Brain pericyte (primary cell): ENCODE data around the gene BICD2.

Experiments used
- DNase-seq: peaks from one replicate; pipeline ENCODE4 v3.0.0-alpha.2; 2012; ENCODE audit warnings: low read depth, low spot score

The BICD2 gene

DNA sequence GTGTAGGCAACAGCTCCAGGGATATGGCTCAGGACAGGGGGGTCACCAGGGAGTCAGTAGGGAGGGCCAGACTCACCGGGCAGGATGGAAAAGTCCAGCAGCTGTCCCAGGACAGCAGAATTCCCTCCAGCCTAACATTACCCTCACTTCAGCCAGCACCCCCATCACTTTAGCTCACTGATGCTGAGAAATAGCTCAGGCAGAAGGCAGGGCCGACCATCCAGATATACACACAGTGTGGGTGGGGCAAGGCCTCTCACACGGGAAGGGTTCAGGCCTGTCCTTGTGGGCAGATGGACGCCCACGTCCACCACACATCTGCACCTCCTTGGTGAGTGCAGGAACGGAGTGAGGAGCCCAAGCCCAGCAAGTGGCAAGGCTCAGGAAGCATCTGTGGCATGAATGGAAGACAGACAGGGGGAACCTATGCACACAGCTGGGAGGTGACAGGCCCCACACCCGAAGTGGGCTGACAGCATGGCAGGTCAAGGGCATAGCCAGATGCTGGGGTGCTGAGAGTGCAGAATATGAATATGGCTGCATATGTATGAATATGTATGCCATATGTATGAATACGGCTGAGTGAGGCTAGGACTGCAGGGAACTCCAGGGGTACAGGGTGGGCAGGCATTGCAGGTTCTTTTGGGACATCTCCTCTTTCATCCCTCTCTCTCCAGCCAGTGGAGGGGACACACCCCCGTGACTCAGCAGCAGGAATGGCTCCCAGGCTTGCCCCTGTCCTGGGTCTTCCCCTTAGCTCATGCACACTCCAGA is 17.0 kb downstream of the BICD2 start:
- DNase-seq = no peak

GRCh38 chr9:92746567-92747458 is 17.8 kb downstream of the BICD2 start:
- DNase-seq = no peak

DNA sequence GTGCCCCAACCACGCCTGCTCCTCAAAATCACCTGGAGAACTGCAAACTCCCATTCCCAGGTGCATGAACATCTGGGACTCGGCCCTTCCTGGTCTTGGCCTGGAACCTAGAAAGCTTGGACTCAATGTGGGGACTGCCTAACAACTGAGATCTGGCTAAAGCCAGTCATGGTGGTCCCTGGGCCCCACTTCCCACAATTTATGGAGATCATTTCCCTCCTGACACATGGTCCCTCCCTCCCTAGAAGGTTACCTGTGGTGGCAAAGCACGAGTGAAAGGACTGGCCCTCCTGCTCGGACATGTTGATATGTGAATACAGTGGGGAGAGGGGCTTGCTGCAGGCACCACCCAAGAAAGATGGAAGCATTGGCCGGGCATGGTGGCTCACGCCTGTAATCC is 18.8 kb downstream of the BICD2 start:
- DNase-seq = no peak

DNA sequence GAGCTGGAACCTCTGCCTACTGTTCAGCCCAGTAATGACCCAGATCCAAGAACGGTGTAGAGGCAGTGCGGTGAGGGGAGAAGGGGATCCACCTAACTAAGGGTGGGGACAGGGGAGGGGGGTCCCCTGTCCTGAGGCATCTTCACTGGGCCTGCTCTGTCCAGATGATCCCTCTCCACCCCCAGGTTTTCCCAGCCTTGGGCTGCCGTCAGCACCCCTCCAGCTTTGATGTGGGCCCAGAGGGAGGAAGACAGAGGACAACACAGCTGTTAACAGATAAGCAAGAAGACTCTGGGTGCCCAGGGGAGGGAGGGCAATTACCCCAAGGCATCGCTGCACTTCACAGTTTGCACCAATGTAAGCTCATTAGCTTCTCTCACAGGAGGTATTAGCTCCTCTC is 19.3 kb downstream of the BICD2 start:
- DNase-seq = no peak

- no peak for DNase-seq
These were observed 23.7 kb downstream of the BICD2 start for GRCh38 chr9:92740969-92741368.

GRCh38 chr9:92740446-92740961 is 24.1 kb downstream of the BICD2 start:
- DNase-seq = no peak

DNA sequence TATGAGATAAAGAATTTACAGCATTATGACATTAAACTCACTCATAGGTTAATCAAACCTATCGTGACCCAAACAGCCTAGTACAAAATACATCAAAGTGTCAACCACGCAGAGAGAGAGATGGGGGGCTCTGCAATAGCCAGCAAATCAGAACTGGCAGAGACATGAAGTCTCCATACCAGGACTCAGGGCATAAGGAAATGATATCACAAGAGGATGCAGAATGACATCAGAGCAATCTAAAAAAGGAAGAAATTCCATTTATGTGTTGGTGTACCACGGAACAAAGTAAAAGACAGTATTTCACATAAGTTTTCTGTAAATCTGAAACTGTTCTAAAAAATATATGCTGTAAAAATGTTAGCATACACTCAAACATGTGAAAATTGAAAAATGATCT is 24.6 kb downstream of the BICD2 start:
- DNase-seq = no peak

DNA sequence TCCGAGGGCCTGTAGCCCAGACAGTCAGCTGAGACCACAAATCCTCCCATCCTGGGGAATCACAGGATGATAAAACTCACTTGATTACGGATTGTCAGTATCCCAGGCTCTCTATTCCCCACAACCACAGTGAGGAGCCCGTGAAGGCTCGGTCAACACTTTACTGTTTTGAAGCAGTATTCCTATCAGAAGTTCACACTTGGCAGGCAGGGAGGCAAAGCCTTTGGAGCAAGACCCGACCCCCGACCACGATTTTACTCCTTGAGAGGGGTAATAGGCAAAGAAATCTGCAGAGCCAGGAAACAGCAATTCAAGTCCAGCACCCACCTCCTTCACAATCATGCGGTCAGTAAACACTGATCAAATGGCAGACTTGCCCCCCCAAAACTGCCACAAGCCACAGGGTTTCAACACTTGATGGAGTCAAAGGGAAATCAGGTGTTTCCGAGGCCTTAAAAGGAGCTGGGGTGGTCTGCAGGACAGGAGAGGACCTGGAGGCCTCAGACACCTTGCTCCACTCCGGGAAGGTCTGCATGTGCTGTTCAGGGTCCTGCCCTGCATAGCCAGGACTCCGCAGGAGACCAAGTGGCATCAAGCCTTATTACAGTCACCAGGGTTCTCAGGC is 25.2 kb downstream of the BICD2 start:
- DNase-seq = no peak

- no peak for DNase-seq
These were observed 26.0 kb downstream of the BICD2 start for GRCh38 chr9:92738661-92739081.

- DNase-seq = no peak
These were observed 26.9 kb downstream of the BICD2 start for GRCh38 chr9:92737611-92738299.

DNA sequence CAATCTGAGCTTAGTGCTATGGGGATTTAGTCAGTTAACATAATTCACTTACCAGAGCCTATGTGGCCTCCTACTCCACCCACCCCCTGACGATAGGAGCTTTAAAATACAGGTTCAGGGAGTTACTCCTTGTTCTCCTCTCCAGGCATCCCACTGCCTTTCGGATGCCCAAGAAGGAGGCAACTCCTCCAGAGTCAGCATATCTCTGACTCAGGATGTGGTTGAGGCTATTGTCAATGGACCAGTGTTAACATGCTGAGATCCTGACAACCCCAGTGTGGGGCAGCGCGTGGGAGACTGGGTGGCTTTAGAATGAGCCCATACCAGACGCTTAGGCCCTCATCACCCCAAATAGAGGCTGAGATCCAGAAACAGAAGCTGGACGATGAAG is 27.4 kb downstream of the BICD2 start:
- DNase-seq = no peak

DNA sequence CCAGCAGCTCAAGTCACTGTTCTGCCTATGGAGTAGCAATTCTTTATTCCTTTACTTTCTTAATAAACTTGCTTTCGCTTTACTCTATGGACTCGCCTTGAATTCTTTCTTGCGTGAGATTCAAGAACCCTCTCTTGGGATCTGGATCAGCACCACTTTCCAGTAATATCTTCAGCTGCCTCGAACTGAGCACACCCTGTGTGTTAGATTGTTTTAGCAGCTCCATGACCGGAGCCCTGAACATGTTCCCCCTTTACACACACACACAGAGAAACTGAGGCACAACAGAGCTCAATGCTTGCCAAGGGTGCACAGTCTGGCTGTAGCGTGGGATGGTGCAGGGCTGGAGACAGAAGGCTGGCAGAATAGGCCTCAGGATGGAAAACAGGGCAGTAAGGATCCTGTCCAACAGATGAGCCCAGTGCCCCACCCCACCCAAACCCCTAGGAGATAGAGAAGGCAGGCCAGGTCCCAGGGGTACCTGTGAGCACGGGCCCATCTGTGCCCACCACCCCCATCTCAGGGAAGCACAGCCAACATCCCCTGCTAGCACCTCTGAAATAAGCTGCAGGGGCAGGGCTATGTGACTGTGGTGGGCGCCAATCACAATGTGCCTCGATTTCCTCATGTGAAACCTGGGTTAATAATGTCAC is 27.9 kb downstream of the BICD2 start:
- no peak for DNase-seq

DNA sequence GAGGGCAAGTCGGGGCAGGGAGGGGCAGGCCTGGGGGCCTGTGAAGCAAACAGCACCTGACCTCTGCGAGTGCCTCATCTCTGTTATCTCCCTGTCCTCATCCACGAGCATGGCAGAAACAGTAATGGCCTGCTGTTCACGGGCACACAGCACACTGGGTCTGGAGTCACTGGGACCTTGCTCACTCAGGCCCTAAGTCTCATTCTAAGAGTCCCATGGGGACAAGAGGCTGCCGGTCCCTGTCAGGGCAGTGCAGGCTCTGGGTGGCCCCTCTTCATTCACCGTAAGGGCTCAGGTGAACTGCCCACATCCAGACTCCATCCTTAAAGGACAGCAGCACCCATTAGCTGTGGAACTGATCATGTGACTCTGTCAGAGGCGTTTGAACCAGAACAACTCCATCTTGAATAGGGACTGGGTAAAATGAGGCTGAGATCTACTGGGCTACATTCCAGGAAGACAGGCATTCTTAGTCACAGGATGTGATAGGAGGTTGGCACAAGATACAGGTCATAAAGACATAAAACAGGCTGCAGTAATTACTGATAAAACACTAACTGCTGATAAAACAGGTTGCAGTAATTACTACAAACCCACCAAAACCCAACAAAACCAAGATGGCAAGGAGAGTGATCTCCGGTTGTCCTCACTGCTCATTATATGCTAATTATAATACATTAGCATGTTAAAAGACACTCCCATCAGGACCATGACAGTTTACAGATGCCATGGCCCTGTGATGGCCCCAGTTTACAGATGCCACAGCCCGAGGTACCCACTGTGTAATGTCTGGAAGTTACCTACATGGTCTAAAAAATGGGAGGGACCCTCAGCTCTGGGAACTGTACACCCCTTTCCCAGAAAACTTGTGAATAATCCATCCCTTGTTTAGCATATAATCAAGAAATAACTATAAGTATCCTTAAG is 28.7 kb downstream of the BICD2 start:
- no peak for DNase-seq

- no peak for DNase-seq
These were observed 29.6 kb downstream of the BICD2 start for GRCh38 chr9:92734931-92735635.

DNA sequence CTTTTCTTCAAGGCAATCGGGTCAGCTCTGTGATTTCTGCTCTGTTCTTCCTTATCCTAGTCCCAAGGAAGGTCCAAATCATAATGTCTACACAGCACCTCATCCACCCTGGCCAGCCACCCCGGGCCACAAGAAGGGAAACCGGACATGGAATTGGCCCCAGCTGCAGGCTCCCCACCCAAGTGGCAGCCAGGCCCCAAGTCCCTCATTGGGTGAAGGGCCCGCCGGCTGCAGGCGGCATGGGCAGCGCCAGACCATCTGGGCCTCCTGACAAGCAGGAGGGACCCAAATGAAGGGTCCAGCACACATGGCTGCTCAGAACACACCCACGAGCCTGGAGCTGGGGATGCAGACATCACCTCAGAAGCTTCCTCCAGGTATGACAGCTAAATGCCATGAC is 33.7 kb downstream of the BICD2 start:
- no peak for DNase-seq

- DNase-seq = no peak
These were observed 34.9 kb downstream of the BICD2 start for GRCh38 chr9:92729735-92730155.

GRCh38 chr9:92728831-92729734 is 35.5 kb downstream of the BICD2 start:
- DNase-seq = no peak
